Prostate gland (tissue), 2 donors: Measurements from ENCODE around the gene ARMH1. TPM values are rescaled to one million over a fixed set of nuclear protein-coding genes. Genes with fewer than 3 reads are reported as not detected.

Experiments
- DNase-seq: peaks from one replicate; pipeline ENCODE4 v3.0.0-alpha.2; 2019; ENCODE audit warnings: low spot score
- H3K27ac ChIP-seq, 2 donors: fragments of 200-600 bp; sonication (generic); 2 replicates each; pipeline ENCODE4 v1.5.1; 2017 to 2019
- H3K27me3 ChIP-seq: fragments of 200-600 bp; sonication (generic); replicated peaks from 2 replicates; pipeline ENCODE4 v1.5.1; 2019; ENCODE audit not compliant: insufficient read depth
- H3K36me3 ChIP-seq, 2 donors: fragments of 200-600 bp; sonication (generic); 1 replicate in 1 of 2; 2 replicates in 1 of 2; pipeline versions ENCODE4 v1.5.1 to v1.8.1; 2017 to 2019
- H3K4me1 ChIP-seq: fragments of 200-600 bp; sonication (generic); replicated peaks from 2 replicates; pipeline ENCODE4 v1.5.1; 2019
- H3K4me3 ChIP-seq, 2 donors: fragments of 200-600 bp; sonication (generic); 2 replicates each; pipeline ENCODE4 v1.5.1; 2017 to 2019
- H3K9me3 ChIP-seq: fragments of 200-600 bp; sonication (generic); 2 replicates; pipeline ENCODE4 v1.5.1; 2017
- POLR2A ChIP-seq: fragments of 450-650 bp; IDR thresholded peaks from one replicate; pipeline ENCODE4 v1.6.1; 2016; ENCODE audit warnings: antibody characterized with exemption, mild to moderate bottlenecking
- POLR2AphosphoS5 ChIP-seq: sonication (generic); formaldehyde crosslinking; IDR thresholded peaks from one replicate; pipeline ENCODE4 v1.6.1; 2017; ENCODE audit warnings: antibody characterized with exemption
- WGBS: methylation state at CpG from one replicate; pipeline ENCODE4 v1.1.5; 2018; 5-methylcytosine and 5-hydroxymethylcytosine counted together
- intact Hi-C: fragments of 100-400 bp; cut with DNase I; formaldehyde crosslinking; loops from one replicate; pipeline ENCODE4 v1.14.2; 2022
- total RNA-seq, 2 donors: library from RNA; depleted of rRNA; stranded (reverse); fragments of >200 nt; gene quantifications; one replicate each; pipeline ENCODE4 v1.1.0, GENCODE V29; 2016
- TF ChIP-seq, protein P1 (sequence below), 4 experiments: fragments of 200-600 bp in 2 of 4; fragments of 450-650 bp in 2 of 4; sonication (generic) in 2 of 4; IDR thresholded peaks; 1 replicate in 3 of 4; 2 replicates in 1 of 4; pipeline ENCODE4 v1.5.1; 2016 to 2019; ENCODE audit warnings: antibody characterized with exemption in 4 of 4, mild to moderate bottlenecking in 2 of 4, moderate library complexity in 2 of 4

ARMH1 gene
- total RNA-seq, 2 donors from 2014 or later = 1.0 to 3.6 TPM

DNA sequence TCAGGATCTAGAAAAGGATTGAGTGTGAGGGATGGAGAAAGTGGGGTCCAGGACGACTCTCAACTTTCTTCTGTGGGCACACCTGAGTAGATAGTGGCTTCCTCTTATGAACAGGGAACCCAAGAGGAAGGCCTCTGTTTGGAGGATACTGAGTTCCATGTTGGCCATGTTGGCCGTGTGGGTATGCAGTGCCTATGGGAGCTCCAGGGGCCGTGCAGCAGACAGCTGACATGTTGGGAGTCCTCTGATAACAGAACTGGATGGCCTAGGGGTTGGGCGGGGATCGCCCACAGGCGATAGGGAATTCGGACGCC lies 43.2 kb upstream of the ARMH1 start:
- peak; percentile 10 for DNase-seq

DNA sequence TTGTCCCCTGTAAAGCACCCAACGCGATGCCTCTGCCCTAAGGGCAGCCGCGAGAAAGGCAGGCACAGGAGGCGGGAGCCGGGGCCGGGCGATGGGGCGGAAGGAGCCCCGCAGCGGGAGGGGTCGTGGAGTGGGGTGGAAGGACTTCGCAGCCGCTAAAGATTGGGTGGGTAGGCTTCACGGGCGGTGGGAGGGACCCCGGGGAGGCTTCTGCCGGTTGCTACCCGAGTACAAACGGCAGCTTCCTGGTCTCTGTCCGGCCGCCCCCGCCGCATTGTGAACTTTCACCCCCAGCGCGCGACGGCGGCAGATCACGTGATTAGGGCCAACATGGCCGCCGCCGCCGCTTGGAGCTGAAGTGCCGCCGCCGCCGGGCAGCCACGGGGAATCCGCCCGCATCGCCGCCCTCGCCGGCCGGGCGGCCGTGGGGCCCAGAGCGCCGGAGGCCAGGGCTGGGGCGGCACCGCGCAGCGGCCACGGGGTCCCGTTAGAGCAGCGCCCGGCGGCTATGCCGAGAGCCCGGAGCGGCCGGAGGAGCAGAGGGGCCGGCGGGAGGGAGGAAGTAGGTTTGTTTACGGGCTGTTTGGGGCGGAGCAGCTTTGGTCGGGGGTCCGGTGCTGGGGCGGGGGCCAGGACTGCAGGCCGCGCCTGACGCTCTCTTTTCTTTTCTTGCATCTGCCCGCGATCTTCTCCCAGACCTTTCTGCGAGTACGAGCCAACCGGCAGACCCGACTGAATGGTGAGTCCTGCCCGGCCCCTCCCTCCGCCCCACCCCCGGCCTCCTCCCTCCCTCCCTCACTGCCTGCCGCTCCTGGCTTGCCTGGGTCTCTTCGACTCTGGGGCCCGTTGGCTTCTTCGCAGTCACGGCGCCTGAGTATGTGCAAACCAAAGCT lies 42.6 kb upstream of the ARMH1 start:
- intact Hi-C loops = no loop called here
- peak; percentile 78 for DNase-seq
- Histone ChIP-seq H3K4me1 (peaks cover 10% of the 10 kb centered on the region), H3K9me3 (no peaks in the 10 kb centered on the region), H3K4me3 (peak overlapping the region; percentile 53 to 81), H3K27me3 (no peaks in the 10 kb centered on the region), H3K36me3 (peaks cover 0 to 8% of the 10 kb centered on the region in 2 donors), H3K27ac (peak overlapping the region; percentile 84 to 90)
- under 1% methylated on average over 86 of the region's 88 CpGs for WGBS
- TF ChIP-seq, protein P1, sequence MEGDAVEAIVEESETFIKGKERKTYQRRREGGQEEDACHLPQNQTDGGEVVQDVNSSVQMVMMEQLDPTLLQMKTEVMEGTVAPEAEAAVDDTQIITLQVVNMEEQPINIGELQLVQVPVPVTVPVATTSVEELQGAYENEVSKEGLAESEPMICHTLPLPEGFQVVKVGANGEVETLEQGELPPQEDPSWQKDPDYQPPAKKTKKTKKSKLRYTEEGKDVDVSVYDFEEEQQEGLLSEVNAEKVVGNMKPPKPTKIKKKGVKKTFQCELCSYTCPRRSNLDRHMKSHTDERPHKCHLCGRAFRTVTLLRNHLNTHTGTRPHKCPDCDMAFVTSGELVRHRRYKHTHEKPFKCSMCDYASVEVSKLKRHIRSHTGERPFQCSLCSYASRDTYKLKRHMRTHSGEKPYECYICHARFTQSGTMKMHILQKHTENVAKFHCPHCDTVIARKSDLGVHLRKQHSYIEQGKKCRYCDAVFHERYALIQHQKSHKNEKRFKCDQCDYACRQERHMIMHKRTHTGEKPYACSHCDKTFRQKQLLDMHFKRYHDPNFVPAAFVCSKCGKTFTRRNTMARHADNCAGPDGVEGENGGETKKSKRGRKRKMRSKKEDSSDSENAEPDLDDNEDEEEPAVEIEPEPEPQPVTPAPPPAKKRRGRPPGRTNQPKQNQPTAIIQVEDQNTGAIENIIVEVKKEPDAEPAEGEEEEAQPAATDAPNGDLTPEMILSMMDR (IDR thresholded peaks at IDR 0.05) = peak in 1 of 4 experiments; percentile 22
- peak; percentile 50 for TF ChIP-seq POLR2AphosphoS5
- TF ChIP-seq POLR2A = peak; percentile 31

More for the DNA sequence above, 43.2 kb upstream of the ARMH1 start:
- peaks cover 10% of the 10 kb centered on the region for H3K4me1 ChIP-seq
- H3K9me3 ChIP-seq = no peaks in the 10 kb centered on the region
- H3K4me3 ChIP-seq = peak overlapping the region; percentile 53 to 81
- H3K27ac ChIP-seq = peak overlapping the region; percentile 84 to 90
- TF ChIP-seq POLR2A (no peak), POLR2AphosphoS5 (no peak)
- TF ChIP-seq, protein P1 (IDR thresholded peaks at IDR 0.05) = no peak
- no peaks in the 10 kb centered on the region for H3K27me3 ChIP-seq
- peaks cover 0 to 6% of the 10 kb centered on the region in 2 donors for H3K36me3 ChIP-seq
- intact Hi-C loops = no loop called here
- WGBS = 15% methylated on average over 8 of the region's 8 CpGs

DNA sequence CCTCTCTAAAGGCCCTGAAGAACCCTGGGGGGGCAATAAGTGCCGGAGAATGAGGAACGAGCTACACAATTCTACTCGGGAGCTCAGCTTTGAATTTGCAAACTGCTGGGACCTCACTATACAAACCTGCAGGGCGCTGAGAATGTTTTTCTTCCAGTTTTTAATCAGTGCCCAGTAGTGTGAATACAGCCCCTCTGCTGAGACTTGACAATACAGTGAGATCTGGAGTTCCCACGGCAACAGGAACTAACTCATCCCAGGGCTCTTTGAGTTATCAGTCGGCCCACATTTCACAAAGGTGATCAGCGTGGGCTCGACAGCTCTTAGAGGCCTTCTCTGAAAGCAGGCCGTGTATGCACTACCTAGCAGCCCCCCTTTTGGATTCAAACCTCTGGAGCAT lies 41.9 kb upstream of the ARMH1 start:
- peaks cover 10% of the 10 kb centered on the region for H3K4me1 ChIP-seq

DNA sequence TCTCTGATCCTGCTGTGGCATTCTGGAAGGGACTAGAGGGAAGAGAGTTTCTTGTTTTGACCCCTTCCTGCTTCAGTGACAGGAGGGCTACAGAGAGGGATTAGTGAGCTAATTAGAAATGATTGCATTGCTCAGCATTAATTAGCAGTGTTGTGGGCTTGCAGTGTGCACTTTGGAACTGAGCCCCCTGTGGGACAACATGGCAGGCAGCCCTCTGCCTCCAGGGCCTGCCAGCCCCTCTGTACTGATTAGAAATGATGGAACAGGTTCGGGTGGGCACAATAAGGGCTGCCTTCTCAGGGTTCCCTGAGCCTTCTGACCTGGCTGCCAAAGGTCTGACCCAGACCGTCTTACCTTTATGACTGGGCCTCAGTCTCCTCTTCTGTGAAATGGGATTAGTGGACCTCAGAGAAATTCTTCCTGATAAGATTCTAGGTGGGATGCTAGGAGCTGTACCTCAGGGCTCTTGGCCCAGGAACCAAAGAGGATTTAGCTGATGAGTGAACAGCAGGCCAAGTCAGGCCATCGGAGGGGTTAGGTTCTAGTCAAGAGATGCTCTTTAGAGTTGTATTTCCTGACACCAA lies 39.8 kb upstream of the ARMH1 start:
- Histone ChIP-seq H3K36me3 (peaks cover 0 to 17% of the 10 kb centered on the region in 2 donors), H3K27ac (no peak overlapping the region), H3K4me3 (no peak overlapping the region), H3K9me3 (no peaks in the 10 kb centered on the region), H3K4me1 (peaks cover 10% of the 10 kb centered on the region), H3K27me3 (no peaks in the 10 kb centered on the region)
- DNase-seq = no peak
- intact Hi-C loops = no loop called here
- TF ChIP-seq POLR2AphosphoS5 = no peak
- no peak for TF ChIP-seq POLR2A
- TF ChIP-seq, protein P1 (IDR thresholded peaks at IDR 0.05) = no peak
- 93% methylated on average over 3 of the region's 3 CpGs for WGBS

More for the DNA sequence above, 41.9 kb upstream of the ARMH1 start:
- H3K9me3 ChIP-seq = no peaks in the 10 kb centered on the region
- intact Hi-C loops = no loop called here
- 11% methylated on average over 9 of the region's 9 CpGs for WGBS
- H3K36me3 ChIP-seq = peaks cover 0 to 15% of the 10 kb centered on the region in 2 donors
- no peaks in the 10 kb centered on the region for H3K27me3 ChIP-seq
- TF ChIP-seq POLR2A (no peak), POLR2AphosphoS5 (no peak)
- TF ChIP-seq, protein P1 (IDR thresholded peaks at IDR 0.05) = no peak
- H3K27ac ChIP-seq = peak overlapping the region; percentile 84 to 90
- no peak for DNase-seq
- H3K4me3 ChIP-seq = peak overlapping the region; percentile 53 to 81
